GM18870 (cell line): ENCODE measurements around the gene ICA1.
A peak's percentile ranks its signal among the peaks of the same experiment; 100 is the strongest.

Source experiments
- ATAC-seq: cut with Tn5 transposase; IDR thresholded peaks from one replicate; pipeline ENCODE4 v1.9.1; 2021; ENCODE audit warnings: moderate library complexity; ENCODE audit not compliant: unreplicated experiment

The ICA1 gene

DNA sequence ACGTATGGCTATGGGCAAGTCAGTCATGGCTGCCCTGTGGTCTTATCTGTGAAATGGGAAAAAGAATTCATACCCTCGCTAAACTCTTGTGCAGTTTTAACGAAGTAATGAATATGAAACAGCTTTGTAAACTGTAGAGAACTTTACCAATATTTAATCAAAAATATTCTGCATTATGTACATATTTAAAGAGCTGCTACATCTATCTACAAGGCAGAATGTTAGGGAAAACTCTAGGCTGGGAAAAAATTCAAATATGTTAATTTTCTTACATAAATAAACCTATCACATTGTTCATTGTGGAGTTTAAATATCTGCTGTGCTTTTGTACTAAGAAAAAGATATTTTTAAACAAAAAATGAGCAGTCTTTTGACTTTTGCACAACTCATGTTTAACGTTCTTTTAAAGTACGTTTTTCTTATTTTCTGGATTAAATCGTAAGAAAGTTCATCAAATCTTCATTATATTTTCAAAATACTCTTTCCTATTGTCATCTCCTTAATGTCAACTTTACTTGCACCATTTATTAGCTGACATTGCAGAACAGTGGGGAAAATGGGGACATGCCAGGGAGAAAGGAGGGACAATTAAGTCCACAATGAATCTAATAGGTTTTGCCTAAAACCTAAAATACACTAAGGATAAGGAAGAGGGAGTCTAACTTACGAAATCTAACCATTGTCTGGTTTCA, 57.5 kb downstream of the ICA1 start:
- no peak for ATAC-seq

DNA sequence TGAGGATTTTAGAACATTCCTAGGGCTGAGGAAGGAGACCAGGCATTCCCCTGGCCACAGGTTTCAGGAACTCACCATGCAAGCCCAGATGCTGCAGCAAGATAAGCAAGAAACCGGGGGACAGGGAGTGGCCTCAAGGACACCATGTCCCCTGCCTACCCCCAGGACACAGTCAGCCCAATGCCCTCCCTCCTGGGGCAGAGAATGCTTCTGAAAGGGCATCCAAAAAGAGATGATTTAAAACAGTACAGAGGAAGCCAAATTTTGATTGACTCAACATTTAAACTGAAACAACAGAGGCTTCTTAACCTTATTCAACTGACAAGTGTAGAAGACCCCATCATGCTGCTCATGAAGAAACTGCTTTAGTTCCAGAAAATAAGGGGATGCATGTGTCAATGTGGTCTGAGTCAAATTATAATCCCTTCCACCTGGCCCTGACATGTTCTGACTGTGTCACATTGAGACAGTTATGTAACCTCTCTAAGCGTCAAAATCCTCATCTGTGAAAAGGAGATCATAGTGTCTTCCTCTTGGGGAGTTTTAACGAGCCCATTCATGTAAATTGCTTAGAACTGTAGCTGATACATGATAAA, 60.0 kb downstream of the ICA1 start:
- no peak for ATAC-seq

DNA sequence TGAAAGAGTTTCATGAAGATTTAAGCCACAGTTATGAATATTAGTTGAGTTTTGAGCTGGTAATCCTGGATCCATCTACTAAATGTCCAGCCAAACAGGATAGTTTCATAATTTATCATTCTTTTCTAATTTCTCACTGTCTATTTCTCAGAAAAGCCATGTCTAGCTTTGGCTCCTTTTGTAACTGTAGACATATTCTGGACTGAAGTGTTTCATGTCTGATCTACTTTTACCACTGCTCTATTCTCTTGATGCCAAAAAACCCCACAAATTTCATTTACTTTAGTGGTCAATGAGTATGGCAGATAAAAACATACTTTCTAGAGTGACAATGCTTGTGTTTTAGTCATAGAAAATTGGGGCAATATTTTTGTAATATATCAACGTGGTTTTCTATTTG, 61.2 kb downstream of the ICA1 start:
- ATAC-seq = no peak

DNA sequence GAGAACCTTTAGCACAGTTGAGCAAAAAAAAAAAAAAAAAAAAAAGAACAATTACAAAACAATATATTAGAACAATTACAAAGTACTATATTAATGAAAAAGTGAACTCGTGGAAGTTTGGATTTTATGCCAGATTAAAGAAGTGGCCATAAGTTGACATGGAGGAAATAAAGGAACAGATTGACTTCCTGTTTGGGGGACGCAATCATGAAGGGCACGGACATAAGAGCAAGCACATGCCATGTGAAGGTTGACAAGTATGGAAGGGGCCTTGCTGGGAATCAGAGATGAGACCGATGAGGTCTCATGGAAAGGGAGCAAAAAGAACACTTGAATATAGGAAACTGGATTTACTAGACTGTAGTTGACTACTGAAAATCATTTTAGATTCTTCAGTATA, 61.7 kb downstream of the ICA1 start:
- no peak for ATAC-seq

DNA sequence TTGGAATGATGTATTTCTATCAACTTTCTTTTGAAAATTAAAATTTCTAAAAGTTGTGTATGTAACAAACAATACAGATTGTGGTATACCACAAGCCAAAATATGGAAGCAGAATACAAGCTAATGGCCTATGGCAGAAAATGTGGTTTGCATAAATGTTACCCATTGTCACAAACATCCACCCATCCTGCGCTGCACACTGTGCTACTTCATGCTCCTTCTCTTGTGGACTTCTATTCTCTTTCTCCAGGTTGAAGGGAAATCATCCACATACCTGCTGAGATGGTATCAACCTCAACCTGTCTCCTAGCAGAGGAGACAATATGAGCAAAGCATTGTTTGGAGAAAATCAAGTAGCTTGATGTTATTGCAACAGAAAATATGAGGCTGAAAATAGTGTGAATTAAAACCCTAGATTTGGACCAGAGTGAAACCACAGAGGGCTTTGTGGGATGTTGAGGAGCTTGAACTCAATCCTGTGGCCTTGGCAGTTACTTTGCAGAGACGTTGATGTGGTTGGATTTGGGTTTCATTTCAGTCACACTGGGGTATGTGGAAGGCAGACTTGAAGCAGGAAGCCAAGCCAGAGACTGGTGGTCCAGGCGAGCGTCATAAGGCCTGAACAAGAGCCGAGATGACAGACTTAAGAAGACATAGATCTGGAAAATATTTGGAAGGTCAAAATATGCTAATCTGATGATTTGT, 63.8 kb downstream of the ICA1 start:
- ATAC-seq = no peak

DNA sequence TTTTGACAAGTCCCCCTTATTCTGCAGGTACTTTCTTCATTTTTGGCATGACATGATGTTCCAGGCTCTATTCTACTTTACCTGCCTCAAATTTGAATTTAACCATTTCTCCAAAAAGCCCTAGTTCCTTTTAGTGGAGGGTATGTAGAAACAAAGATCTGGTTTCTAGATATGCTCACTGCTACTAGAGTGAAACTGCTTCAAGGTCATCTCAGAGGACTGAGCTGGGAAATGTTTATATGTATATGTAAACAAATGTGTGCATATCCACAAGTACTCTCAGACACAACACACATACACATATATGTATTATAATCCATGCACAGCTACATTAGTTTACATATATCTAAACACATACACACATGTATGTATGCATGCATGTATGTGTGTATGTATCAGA, 69.1 kb downstream of the ICA1 start:
- no peak for ATAC-seq

DNA sequence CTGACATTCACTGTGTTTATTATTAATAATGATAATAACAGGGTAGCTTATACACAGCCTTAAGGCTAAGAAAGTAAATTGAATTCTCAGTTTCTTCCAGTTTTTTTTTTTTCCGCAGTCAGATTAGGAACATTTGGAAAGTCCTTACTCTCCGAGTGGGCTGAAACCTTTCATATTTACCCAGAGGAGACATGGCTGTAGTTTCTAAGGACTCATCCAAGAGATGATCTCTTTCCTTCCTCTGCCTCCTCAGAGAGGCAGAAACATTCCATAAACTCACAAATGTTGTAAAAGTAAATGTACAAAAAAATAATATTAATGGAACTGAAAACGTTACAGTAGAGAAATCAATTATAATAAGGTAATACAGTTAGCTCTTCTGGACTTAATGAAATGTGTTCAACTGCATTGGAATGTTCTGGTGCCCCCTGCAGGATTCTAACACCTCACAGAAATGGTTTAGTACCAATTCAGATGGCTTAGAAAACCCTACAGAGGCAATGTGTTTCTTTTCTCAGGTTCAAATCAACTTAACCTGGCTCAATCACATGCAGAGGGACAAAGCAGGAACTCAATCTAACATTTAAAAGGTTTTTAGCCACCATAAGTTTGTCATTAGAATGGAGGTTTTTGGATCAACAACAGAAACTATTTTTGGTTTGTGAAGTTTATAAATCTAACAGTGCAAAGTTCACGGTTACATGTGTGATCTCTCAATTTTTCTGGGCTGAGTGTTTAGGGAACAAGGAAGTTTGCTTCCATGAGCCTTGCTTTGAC, 71.7 kb downstream of the ICA1 start:
- peak; percentile 77 for ATAC-seq

DNA sequence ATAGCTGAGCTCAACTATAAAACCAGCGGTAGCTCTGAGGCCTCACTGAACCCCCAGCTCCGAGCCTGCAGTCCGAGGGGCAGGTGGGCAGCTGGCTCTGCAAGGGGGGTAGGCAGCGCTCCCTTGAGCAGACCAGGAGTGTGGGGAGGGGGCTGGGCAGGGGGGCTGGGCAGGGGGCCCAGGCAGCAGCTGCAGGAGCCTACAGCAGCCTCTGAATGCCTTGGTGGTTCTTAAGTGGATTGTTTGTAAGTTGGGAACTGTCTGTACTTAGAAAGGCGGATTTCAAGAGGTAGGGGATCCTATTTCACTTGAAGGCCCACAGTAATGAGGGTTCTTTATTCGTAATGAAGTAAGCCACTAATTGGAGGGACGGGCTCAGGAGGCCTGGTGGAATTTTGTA, 72.3 kb downstream of the ICA1 start:
- no peak for ATAC-seq

DNA sequence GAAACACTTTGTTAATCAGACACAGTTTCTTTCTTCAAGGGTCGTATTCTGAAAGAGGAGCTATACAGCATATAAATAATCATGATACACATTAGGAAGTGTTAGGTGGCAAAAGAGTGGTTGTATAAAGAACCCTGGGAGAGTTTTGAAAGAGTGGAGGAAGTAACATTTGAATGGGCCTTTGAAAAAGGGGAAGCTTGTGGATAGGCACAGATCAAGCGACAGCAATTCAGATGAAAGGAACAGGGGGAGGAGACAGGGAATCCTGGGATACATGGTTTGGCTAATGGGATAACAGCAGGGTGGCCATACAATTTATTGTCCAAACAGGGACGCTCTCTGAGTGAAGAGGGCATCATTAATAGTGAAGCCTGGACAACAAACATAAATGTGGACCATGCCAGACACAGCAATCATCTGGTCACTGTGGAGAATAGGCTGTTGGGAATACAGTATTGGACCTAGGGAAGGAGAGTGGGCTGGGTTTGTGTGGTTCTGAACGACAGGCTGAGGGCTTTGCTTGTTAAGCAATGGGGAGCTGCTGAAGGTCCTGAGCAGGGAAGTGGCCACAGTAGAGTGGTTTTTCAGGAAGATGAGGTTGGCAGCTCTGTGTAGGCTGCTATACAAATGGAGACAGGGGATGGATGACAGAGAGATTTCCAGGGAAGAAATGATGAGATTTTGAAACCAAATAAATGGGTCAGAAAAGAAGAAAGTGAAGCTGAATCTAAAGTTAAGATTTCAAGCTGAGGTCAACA, 75.9 kb downstream of the ICA1 start:
- no peak for ATAC-seq

DNA sequence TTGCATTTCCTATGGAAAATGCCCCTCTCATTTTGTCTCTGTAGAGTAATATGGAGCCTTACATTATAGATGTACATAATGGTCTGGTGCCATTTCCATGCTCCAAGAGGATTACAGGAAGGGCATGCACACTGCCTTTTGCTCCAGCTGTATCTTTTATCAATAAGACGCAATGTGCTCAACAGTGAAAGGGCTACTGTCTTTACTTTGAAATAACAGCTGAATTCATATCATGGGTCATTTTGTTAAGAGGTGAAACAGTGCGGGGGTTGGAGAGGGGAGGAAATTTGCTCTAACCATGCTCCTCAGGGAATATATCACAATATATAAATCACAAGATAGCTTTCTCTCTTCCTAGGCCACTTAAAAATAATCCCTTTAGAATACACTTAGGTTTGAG, 77.7 kb downstream of the ICA1 start:
- no peak for ATAC-seq

DNA sequence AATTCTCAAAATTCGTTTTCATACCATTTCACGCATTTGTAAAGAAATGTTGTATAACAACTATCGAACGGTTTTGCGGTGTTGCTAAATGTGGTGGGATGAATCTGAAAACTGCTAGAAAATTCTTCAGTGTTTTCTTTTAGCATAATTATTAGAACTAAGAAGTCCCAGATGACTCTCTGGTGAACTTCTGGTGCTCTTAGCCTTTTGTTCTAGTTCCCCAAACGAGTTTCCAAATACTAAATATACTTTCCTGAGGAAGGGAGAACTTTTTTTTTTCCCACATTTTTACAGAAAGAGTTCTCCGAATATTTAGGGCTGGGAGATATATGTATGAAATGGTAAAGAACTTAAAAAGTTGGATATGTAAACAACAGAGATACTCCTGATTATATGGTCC, 82.5 kb downstream of the ICA1 start:
- no peak for ATAC-seq

DNA sequence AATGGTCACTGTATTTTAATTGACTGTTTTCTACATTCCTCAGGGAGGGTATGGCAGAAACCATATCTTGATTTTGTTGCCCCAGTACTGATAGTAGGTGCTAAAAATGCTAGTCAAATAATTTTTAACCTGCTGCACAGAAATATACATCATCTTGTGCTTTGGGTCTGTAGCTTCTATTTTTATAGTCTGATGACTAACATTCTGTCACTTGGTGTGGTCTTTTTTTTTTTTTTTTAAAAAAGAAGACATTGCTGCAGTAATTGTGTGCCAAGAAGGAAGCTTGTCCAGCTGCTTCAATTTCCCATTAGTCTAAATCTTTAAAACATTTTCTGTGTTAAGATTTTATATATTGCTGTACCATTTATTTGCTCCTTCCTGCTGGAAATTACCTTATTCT, 83.6 kb downstream of the ICA1 start:
- no peak for ATAC-seq

DNA sequence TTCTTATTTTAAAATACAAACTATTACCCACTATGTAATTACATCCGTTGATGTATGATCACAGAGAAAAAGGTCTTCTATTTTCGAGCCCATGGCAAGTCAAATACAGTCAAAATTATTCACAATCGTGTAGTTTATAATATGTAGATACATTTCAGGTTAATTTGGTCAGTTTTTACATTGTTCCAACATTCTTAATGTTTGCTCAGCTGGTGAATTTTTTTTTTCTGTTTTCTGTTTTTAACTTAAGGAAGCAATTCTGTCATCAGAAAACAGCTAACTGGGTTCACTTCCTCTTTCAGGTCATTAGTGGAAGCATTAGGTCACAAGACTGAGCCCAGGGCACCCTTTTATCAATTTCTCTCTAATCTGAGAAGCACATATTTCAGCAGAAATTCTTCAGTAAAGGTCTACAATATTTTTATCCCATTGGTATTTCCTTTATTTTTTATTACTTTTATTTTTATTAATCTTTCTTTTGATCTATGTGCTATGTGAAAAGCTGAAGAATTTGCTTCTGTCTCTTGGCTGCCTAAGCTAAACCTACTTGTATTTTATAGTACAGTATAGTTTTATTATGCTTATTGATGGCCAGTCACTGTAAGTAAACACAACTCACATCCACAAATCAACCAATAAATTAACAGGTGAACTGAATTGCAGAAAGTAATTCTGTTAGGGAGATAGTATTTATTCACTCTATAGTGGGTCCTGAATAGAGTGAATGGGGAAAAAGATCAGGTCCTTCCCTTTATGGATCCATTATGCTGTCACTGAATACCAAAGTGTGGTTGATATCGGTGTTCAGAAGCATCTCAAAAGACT, 84.6 kb downstream of the ICA1 start:
- peak; percentile 34 for ATAC-seq

DNA sequence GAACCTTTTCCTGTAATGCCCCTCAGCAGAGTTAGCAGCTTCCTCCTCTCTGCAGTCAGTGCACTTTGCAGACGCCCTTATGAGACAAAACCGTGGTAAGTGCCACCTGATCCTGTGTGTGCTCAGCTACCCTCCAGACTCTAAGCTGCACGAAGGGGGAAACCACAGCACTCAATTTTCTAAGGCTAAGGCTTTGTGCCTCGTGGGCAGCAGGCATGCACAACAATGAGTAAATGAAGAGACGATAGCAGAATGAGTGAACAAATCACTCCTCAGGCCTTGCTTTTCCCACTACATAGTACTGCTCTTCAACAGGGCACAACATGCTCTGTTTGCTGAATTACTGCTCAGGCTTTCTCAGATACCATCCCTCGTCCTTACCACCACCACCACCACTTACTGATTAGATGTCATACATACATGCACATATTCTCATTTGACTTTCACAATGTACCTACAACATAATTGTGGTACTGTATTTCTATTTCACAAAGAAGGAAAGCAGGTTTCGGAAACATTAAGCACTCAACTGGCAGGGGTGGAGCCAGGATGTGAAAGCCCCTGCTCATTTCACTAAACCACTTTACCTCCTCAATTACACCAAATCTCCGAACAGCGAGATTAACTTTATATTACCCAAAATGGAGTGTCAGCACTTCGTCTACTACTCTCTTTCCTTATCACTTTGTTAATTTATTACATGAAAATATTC, 85.4 kb downstream of the ICA1 start:
- ATAC-seq = peak; percentile 72

DNA sequence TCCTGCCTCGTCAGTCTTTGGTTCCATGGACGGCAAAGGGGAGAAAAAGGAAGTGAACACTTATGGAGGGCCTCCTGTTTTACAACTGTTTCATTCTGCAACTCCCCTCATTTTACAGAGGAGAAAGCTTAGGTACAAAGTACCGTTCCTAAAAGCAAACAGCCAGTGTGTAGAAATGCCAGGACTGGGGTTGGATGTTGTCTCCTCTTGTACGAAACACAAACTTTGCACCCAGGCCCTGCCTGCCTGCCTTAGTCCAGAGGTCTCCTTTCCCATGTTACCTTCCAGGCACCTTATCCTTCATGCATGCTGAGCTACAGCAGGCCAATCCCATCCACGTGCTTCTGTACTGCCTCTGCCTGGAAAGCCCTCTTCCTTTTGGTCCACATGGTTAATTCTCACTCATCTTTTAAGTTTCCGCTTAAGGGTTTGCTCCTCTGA, 86.0 kb downstream of the ICA1 start:
- ATAC-seq = no peak

DNA sequence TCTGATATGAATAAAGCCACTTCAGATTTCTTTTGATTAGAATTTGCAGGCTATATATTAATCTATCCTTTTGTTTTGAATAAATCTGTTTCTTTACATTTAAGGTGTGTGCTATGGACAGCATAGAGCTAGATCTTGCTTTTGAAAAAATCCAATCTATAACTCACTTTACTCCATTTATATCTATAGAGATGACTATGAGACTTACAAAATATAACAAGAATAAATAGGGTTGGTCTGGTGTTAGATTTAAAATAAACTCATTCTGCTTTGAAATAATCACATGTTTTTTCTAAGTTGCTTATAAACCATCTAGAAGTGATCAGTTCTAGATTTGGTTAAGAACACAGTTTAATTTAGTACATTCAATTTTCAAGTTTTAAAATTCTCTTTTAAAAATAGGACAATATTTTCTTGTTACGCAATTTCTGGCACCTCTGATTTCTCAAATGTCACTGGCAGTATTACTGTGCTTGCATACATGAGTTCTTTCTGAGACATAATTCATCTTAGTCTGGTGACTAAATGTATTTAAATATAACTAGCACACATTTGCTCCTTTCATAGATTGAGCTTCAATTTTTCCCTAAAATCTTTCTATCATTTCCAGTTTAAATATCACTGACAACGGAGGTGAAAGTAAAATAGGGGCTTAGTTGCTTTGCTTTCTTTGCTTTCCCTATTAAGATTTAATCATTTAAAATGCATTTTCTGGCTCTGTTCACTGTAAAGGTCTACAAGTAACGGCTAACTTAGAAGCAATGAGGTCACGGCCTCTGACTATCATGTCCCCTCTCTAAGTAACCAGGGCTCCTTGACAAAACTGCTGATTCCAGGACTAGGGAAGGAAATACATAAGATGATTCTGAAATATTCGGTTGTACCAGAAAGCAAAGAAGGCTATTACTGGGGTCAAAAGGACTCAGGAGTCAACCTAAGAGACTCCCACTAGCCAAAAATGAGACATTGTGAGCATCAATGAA, 89.3 kb downstream of the ICA1 start:
- ATAC-seq = no peak

DNA sequence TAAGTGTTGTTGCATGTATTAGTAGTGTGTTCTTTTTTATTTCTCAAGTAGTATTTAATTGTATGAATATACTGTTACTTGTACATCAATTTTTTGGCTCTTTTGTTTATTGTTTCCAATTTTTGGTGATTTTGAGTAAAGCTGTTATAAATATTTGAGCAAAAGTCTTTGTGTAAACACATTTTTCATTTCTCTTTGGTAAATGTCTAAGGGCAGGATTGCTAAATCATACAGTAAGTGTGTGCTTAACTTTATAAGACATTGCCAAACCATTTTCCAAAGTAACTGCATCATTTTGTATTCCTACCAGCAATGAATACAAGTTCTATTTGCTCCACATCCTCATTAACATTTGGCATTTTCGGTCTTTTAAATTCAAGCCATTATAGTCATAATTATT, 92.8 kb downstream of the ICA1 start:
- ATAC-seq = no peak

DNA sequence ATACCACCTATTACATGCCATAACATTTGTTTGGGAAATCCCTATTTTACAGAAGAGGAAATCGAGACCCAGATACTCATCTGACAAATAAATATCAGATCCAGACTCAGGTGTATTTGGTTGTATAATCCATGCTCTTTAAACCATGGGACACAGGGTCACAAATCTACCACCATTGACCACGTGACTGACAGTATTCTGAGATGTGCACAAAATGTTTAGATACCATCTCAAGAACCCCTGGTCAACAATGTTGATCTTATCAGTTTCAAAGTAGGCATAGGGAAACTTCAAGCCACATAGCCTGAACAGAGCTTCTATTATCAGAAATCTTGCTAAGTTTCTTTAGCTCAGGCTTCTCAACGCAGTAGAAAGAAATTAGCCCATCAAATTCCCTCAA, 93.6 kb downstream of the ICA1 start:
- ATAC-seq = no peak
